GM19468 (cell line): Measurements from ENCODE around the gene KCNF1.

Experiments
- ATAC-seq: cut with Tn5 transposase; IDR thresholded peaks from one replicate; pipeline ENCODE4 v1.9.1; 2021; ENCODE audit warnings: mild to moderate bottlenecking, moderate library complexity, moderate number of reproducible peaks; ENCODE audit not compliant: unreplicated experiment; ENCODE audit errors: extremely low read depth

Gene KCNF1

GRCh38 chr2:10901160-10901939 lies 10.4 kb upstream of the KCNF1 start:
- no peak for ATAC-seq

GRCh38 chr2:10903861-10904210 lies 7.9 kb upstream of the KCNF1 start:
- ATAC-seq = no peak

- ATAC-seq = no peak
Measured at GRCh38 chr2:10904455-10904854, 7.3 kb upstream of the KCNF1 start.

- no peak for ATAC-seq
Measured at GRCh38 chr2:10905006-10905861, 6.5 kb upstream of the KCNF1 start.

- ATAC-seq = no peak
Measured at GRCh38 chr2:10905862-10906143, 5.9 kb upstream of the KCNF1 start.

- no peak for ATAC-seq
Measured at GRCh38 chr2:10906926-10907625, 4.7 kb upstream of the KCNF1 start.

- ATAC-seq = no peak
Measured at GRCh38 chr2:10908195-10908594, 3.5 kb upstream of the KCNF1 start.

- no peak for ATAC-seq
Measured at GRCh38 chr2:10909050-10909995, 2.4 kb upstream of the KCNF1 start.

- no peak for ATAC-seq
Measured at GRCh38 chr2:10909996-10910341, 1.8 kb upstream of the KCNF1 start.

- ATAC-seq = no peak
Measured at GRCh38 chr2:10910625-10911024, 1.1 kb upstream of the KCNF1 start.

- ATAC-seq = no peak
Measured at GRCh38 chr2:10912076-10912731, 470 bp downstream of the KCNF1 start.

GRCh38 chr2:10912796-10913455 lies 1.2 kb downstream of the KCNF1 start:
- ATAC-seq = no peak

GRCh38 chr2:10913501-10914271 lies 2.0 kb downstream of the KCNF1 start:
- ATAC-seq = no peak

- no peak for ATAC-seq
Measured at GRCh38 chr2:10914272-10914693, 2.5 kb downstream of the KCNF1 start.

GRCh38 chr2:10915236-10915635 lies 3.5 kb downstream of the KCNF1 start:
- ATAC-seq = no peak

- no peak for ATAC-seq
Measured at GRCh38 chr2:10915731-10916276, 4.1 kb downstream of the KCNF1 start.

- ATAC-seq = no peak
Measured at GRCh38 chr2:10916953-10917352, 5.2 kb downstream of the KCNF1 start.

GRCh38 chr2:10917927-10918326 lies 6.2 kb downstream of the KCNF1 start:
- no peak for ATAC-seq
